Ecto neural progenitor cell (in vitro differentiated cells): Measurements from ENCODE around the gene SHQ1.
"Not testable (repeated sequence)": the region's sequence is repeated elsewhere in the genome, so short reads cannot be mapped to it uniquely, and the experiment has no call there.

Experiments
- DNase-seq: peaks from one replicate; pipeline ENCODE4 v3.0.0-alpha.2; 2018; ENCODE audit warnings: low spot score

Gene SHQ1

GRCh38 chr3:72719137-72719536 is 129.1 kb downstream of the SHQ1 start:
- DNase-seq: no peak

GRCh38 chr3:72714135-72714534 is 134.1 kb downstream of the SHQ1 start:
- not testable (repeated sequence) for DNase-seq

GRCh38 chr3:72710471-72710870 is 137.8 kb downstream of the SHQ1 start:
- not testable (repeated sequence) for DNase-seq

GRCh38 chr3:72708441-72708840 is 139.8 kb downstream of the SHQ1 start:
- DNase-seq: no peak

- DNase-seq: no peak
These were observed 145.2 kb downstream of the SHQ1 start for GRCh38 chr3:72702997-72703396.

- DNase-seq: no peak
These were observed 145.9 kb downstream of the SHQ1 start for GRCh38 chr3:72702390-72702789.

- no peak for DNase-seq
These were observed 148.1 kb downstream of the SHQ1 start for GRCh38 chr3:72700106-72700505.

- no peak for DNase-seq
These were observed 148.6 kb downstream of the SHQ1 start for GRCh38 chr3:72699631-72700030.
